NCI-H2171 (cell line): Measurements from ENCODE around the gene GIMAP1.

Experiments used
- DNase-seq: peaks from one replicate; lab custom pipeline; 2025; lab: John Stamatoyannopoulos, UW

GIMAP1 gene

GRCh38 chr7:150748376-150748775, 32.0 kb downstream of the GIMAP1 start:
- no peak for DNase-seq

GRCh38 chr7:150751702-150752101, 35.3 kb downstream of the GIMAP1 start:
- DNase-seq = no peak

DNA sequence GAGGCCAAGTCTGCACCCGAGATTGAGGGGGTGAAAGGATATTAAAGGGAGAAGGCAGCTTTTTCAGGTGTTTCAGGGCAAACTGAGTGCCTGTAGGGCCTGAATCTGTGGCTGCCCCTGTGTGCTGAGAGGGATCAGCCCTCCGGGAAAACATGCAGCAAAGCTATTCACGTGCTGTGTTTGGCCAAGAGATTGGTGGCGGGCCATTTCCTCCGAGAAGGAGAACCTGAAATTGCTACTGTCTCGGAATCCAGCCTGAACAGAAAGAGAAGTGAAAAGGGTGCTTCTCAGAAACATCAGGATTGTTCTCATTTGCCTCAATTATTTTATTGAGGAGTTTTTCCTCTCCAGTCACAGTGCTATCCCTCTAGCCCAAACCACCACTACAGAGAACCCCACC, 36.8 kb downstream of the GIMAP1 start:
- DNase-seq = no peak

- no peak for DNase-seq
Measured at GRCh38 chr7:150753826-150754603, 37.6 kb downstream of the GIMAP1 start.

DNA sequence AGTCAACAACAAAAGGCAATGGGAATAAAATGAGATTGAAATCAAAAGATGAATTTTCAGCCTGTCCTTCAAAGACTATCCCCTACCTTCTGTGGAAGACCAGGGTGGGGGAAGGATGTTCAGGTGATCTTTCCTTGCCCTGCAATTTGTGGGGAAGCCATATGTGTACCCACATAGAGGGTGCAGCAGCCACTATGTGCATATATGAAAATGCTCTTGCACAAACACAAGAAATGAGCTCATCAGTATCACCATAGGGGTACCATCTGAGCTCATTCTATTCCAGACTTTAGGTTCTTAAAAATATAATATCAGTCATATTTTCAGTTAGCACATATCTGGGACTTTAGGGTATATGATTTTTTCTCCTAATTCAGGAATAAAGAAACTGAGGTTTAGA, 38.5 kb downstream of the GIMAP1 start:
- DNase-seq = no peak

- DNase-seq = no peak
Measured at GRCh38 chr7:150755473-150756099, 39.2 kb downstream of the GIMAP1 start.

DNA sequence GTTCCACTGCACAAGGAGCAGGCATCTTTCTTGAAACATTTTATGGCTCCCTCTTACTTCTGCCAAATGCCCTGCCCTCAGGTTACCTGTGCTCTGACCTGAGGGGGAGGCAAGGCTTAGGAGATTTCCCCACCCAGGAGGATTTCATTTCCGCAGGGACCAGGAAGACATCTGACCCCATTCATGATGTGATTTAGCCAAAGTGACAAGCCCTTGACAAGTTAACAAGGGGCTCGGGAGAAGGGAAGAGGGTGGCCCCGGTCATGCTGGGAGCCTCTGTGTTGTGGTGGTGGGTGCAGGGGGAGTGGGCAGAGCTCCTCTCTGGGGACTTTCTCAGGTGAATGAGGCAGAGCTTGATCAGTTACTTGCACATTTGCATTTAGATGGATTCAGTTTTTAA, 39.8 kb downstream of the GIMAP1 start:
- DNase-seq = no peak

GRCh38 chr7:150756858-150757257, 40.4 kb downstream of the GIMAP1 start:
- no peak for DNase-seq

GRCh38 chr7:150759479-150759878, 43.1 kb downstream of the GIMAP1 start:
- DNase-seq = no peak

GRCh38 chr7:150766334-150766709, 49.9 kb downstream of the GIMAP1 start:
- no peak for DNase-seq

DNA sequence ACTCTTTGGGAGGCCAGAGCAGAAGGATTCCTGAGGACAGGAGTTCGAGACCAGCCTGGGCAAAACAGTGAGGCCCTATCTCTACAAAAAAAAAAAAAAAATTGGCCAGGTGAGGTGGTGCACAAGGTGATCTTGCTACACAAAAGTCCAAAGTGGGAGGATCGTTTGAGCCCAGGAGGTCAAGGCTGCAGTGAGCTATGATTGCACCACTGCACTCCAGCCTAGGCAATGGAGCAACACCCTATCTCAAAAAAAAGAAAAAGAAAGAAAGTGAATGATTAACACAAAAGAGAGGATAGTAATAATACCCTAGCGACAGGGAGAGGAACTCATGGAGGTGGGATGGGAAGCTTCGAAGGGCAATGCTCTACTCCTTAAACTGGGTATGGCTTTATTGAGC, 53.4 kb downstream of the GIMAP1 start:
- no peak for DNase-seq
